ENCODE data around the gene HOXD8. TPM values are rescaled to one million over a fixed set of nuclear protein-coding genes. Genes with fewer than 3 reads are reported as not detected.
A peak's percentile ranks its signal among the peaks of the same experiment; 100 is the strongest.

HOXD8 gene
- total RNA-seq, 1 donor from 2014 or later: 0.58 TPM

- H3K27ac Mint-ChIP-seq: no peak overlapping the region
- TF ChIP-seq CTCF (IDR thresholded peaks at IDR 0.05; ENCODE audit: unreplicated experiment): no peak
- no peaks in the 10 kb centered on the region for H3K9me3 Mint-ChIP-seq
- no peak for DNase-seq (ENCODE audit: low spot score in 2 of 2, unreplicated experiment in 2 of 2)
- H3K4me1 Mint-ChIP-seq: peaks cover 13% of the 10 kb centered on the region
- H3K27me3 Mint-ChIP-seq (ENCODE audit: low read depth): peaks cover 94% of the 10 kb centered on the region
- H3K36me3 Mint-ChIP-seq: no peaks in the 10 kb centered on the region
- peak overlapping the region; percentile 57 for H3K4me3 Mint-ChIP-seq
These were observed 35.6 kb upstream of the HOXD8 start for GRCh38 chr2:176093898-176094249.

GRCh38 chr2:176094349-176094748 is 35.2 kb upstream of the HOXD8 start:
- no peak for TF ChIP-seq CTCF (IDR thresholded peaks at IDR 0.05; ENCODE audit: unreplicated experiment)
- DNase-seq (ENCODE audit: low spot score in 2 of 2, unreplicated experiment in 2 of 2): no peak
- Mint-ChIP-seq H3K36me3 (no peaks in the 10 kb centered on the region), H3K4me1 (peaks cover 13% of the 10 kb centered on the region), H3K4me3 (no peak overlapping the region), H3K27me3 (ENCODE audit: low read depth) (peaks cover 94% of the 10 kb centered on the region), H3K9me3 (no peaks in the 10 kb centered on the region), H3K27ac (no peak overlapping the region)

- Mint-ChIP-seq H3K9me3 (no peaks in the 10 kb centered on the region), H3K4me1 (peaks cover 13% of the 10 kb centered on the region), H3K27ac (no peak overlapping the region), H3K27me3 (ENCODE audit: low read depth) (peaks cover 93% of the 10 kb centered on the region), H3K36me3 (no peaks in the 10 kb centered on the region), H3K4me3 (no peak overlapping the region)
- no peak for DNase-seq (ENCODE audit: low spot score in 2 of 2, unreplicated experiment in 2 of 2)
- TF ChIP-seq CTCF (IDR thresholded peaks at IDR 0.05; ENCODE audit: unreplicated experiment): no peak
These were observed 34.1 kb upstream of the HOXD8 start for GRCh38 chr2:176095421-176095820.

- H3K27me3 Mint-ChIP-seq (ENCODE audit: low read depth): peaks cover 93% of the 10 kb centered on the region
- no peak overlapping the region for H3K27ac Mint-ChIP-seq
- no peaks in the 10 kb centered on the region for H3K9me3 Mint-ChIP-seq
- no peaks in the 10 kb centered on the region for H3K36me3 Mint-ChIP-seq
- no peak for TF ChIP-seq CTCF (IDR thresholded peaks at IDR 0.05; ENCODE audit: unreplicated experiment)
- H3K4me3 Mint-ChIP-seq: peak overlapping the region; percentile 35
- no peak for DNase-seq (ENCODE audit: low spot score in 2 of 2, unreplicated experiment in 2 of 2)
- peaks cover 13% of the 10 kb centered on the region for H3K4me1 Mint-ChIP-seq
These were observed 33.1 kb upstream of the HOXD8 start for GRCh38 chr2:176096243-176096985.

GRCh38 chr2:176096986-176097819 is 32.3 kb upstream of the HOXD8 start:
- TF ChIP-seq CTCF (IDR thresholded peaks at IDR 0.05; ENCODE audit: unreplicated experiment): peak; percentile 54
- H3K36me3 Mint-ChIP-seq: no peaks in the 10 kb centered on the region
- H3K4me1 Mint-ChIP-seq: peaks cover 8% of the 10 kb centered on the region
- H3K4me3 Mint-ChIP-seq: peak overlapping the region; percentile 35
- no peak overlapping the region for H3K27ac Mint-ChIP-seq
- H3K9me3 Mint-ChIP-seq: no peaks in the 10 kb centered on the region
- peak in 1 of 2 experiments; percentile 75 for DNase-seq (ENCODE audit: low spot score in 2 of 2, unreplicated experiment in 2 of 2)
- H3K27me3 Mint-ChIP-seq (ENCODE audit: low read depth): peaks cover 93% of the 10 kb centered on the region

All from mesothelial cell of epicardium (in vitro differentiated cells).